Measurements from ENCODE around the gene TAS2R19.
"Not testable (repeated sequence)": the region's sequence is repeated elsewhere in the genome, so short reads cannot be mapped to it uniquely, and the experiment has no call there.

Gene TAS2R19

GRCh38 chr12:11022520-11022919, at the start of gene TAS2R19:
TAS2R19 (minus strand) TSS chr12:11022620; CDS start chr12:11022571, 49 bp downstream.
- Mint-ChIP-seq H3K4me1 (ENCODE audit: low read depth) (peaks cover 10% of the 10 kb centered on the region), H3K27me3 (no peaks in the 10 kb centered on the region), H3K4me3 (no peak within 1 kb of the TSS), H3K27ac (no peak within 1 kb of the TSS), H3K36me3 (peaks cover 32% of the 10 kb centered on the region), H3K9me3 (ENCODE audit: low read depth) (peaks cover 6% of the 10 kb centered on the region)

GRCh38 chr12:11071414-11071813, 49.0 kb upstream of the TAS2R19 start:
- Mint-ChIP-seq H3K36me3 (peaks cover 36% of the 10 kb centered on the region), H3K9me3 (ENCODE audit: low read depth) (peaks cover 4% of the 10 kb centered on the region), H3K4me1 (ENCODE audit: low read depth) (peaks cover 17% of the 10 kb centered on the region), H3K4me3 (no peak overlapping the region), H3K27me3 (no peaks in the 10 kb centered on the region), H3K27ac (no peak overlapping the region)

- Mint-ChIP-seq H3K4me3 (no peak overlapping the region), H3K4me1 (ENCODE audit: low read depth) (peaks cover 17% of the 10 kb centered on the region), H3K27me3 (no peaks in the 10 kb centered on the region), H3K9me3 (ENCODE audit: low read depth) (peaks cover 4% of the 10 kb centered on the region), H3K27ac (no peak overlapping the region), H3K36me3 (peaks cover 37% of the 10 kb centered on the region)
These were observed 48.6 kb upstream of the TAS2R19 start for GRCh38 chr12:11070999-11071398.

- peaks cover 12% of the 10 kb centered on the region for H3K4me1 Mint-ChIP-seq (ENCODE audit: low read depth)
- peaks cover 41% of the 10 kb centered on the region for H3K36me3 Mint-ChIP-seq
- H3K27me3 Mint-ChIP-seq = no peaks in the 10 kb centered on the region
- no peak overlapping the region for H3K27ac Mint-ChIP-seq
- peaks cover 4% of the 10 kb centered on the region for H3K9me3 Mint-ChIP-seq (ENCODE audit: low read depth)
- H3K4me3 Mint-ChIP-seq = no peak overlapping the region
These were observed 47.5 kb upstream of the TAS2R19 start for GRCh38 chr12:11069854-11070365.

GRCh38 chr12:11067514-11067913, 45.1 kb upstream of the TAS2R19 start:
- Mint-ChIP-seq H3K36me3 (peaks cover 32% of the 10 kb centered on the region), H3K4me1 (ENCODE audit: low read depth) (peaks cover 10% of the 10 kb centered on the region), H3K27ac (no peak overlapping the region), H3K9me3 (ENCODE audit: low read depth) (peaks cover 4% of the 10 kb centered on the region), H3K4me3 (no peak overlapping the region), H3K27me3 (no peaks in the 10 kb centered on the region)

GRCh38 chr12:11062194-11062593, 39.8 kb upstream of the TAS2R19 start, which contains the start of gene TAS2R46:
TAS2R46 (minus strand) TSS chr12:11062294; CDS start chr12:11062294, 0 bp downstream.
- H3K27ac Mint-ChIP-seq; H3K27me3 Mint-ChIP-seq; H3K9me3 Mint-ChIP-seq (ENCODE audit: low read depth); H3K4me3 Mint-ChIP-seq: not testable (repeated sequence)
- H3K4me1 Mint-ChIP-seq (ENCODE audit: low read depth) = peaks cover 28% of the 10 kb centered on the region
- peaks cover 19% of the 10 kb centered on the region for H3K36me3 Mint-ChIP-seq

GRCh38 chr12:11059784-11060183, 37.4 kb upstream of the TAS2R19 start:
- peaks cover 16% of the 10 kb centered on the region for H3K36me3 Mint-ChIP-seq
- H3K27ac Mint-ChIP-seq = no peak overlapping the region
- no peak overlapping the region for H3K4me3 Mint-ChIP-seq
- H3K27me3 Mint-ChIP-seq = no peaks in the 10 kb centered on the region
- no peaks in the 10 kb centered on the region for H3K9me3 Mint-ChIP-seq (ENCODE audit: low read depth)
- peaks cover 28% of the 10 kb centered on the region for H3K4me1 Mint-ChIP-seq (ENCODE audit: low read depth)

GRCh38 chr12:11059041-11059440, 36.6 kb upstream of the TAS2R19 start:
- H3K27ac Mint-ChIP-seq = no peak overlapping the region
- no peaks in the 10 kb centered on the region for H3K9me3 Mint-ChIP-seq (ENCODE audit: low read depth)
- H3K27me3 Mint-ChIP-seq = no peaks in the 10 kb centered on the region
- H3K36me3 Mint-ChIP-seq = peaks cover 13% of the 10 kb centered on the region
- peaks cover 26% of the 10 kb centered on the region for H3K4me1 Mint-ChIP-seq (ENCODE audit: low read depth)
- H3K4me3 Mint-ChIP-seq = no peak overlapping the region

- Mint-ChIP-seq H3K36me3 (peaks cover 27% of the 10 kb centered on the region), H3K4me3 (no peak overlapping the region), H3K27ac (no peak overlapping the region), H3K27me3 (no peaks in the 10 kb centered on the region), H3K4me1 (ENCODE audit: low read depth) (peaks cover 6% of the 10 kb centered on the region), H3K9me3 (ENCODE audit: low read depth) (peaks cover 11% of the 10 kb centered on the region)
These were observed 32.9 kb upstream of the TAS2R19 start for GRCh38 chr12:11055306-11055705.

- not testable (repeated sequence) for H3K4me1 Mint-ChIP-seq (ENCODE audit: low read depth); H3K4me3 Mint-ChIP-seq; H3K27me3 Mint-ChIP-seq; H3K27ac Mint-ChIP-seq
- peaks cover 41% of the 10 kb centered on the region for H3K36me3 Mint-ChIP-seq
- H3K9me3 Mint-ChIP-seq (ENCODE audit: low read depth) = peaks cover 16% of the 10 kb centered on the region
These were observed 27.5 kb upstream of the TAS2R19 start for GRCh38 chr12:11049806-11050531.

- H3K4me3 Mint-ChIP-seq; H3K27ac Mint-ChIP-seq; H3K27me3 Mint-ChIP-seq; H3K9me3 Mint-ChIP-seq (ENCODE audit: low read depth): not testable (repeated sequence)
- Mint-ChIP-seq H3K4me1 (ENCODE audit: low read depth) (peaks cover 20% of the 10 kb centered on the region), H3K36me3 (peaks cover 54% of the 10 kb centered on the region)
These were observed 18.9 kb upstream of the TAS2R19 start for GRCh38 chr12:11041366-11041765.

- peaks cover 20% of the 10 kb centered on the region for H3K4me1 Mint-ChIP-seq (ENCODE audit: low read depth)
- no peak overlapping the region for H3K27ac Mint-ChIP-seq
- H3K36me3 Mint-ChIP-seq = peaks cover 52% of the 10 kb centered on the region
- no peak overlapping the region for H3K4me3 Mint-ChIP-seq
- peaks cover 4% of the 10 kb centered on the region for H3K9me3 Mint-ChIP-seq (ENCODE audit: low read depth)
- H3K27me3 Mint-ChIP-seq = no peaks in the 10 kb centered on the region
These were observed 17.7 kb upstream of the TAS2R19 start for GRCh38 chr12:11040162-11040561.

GRCh38 chr12:11039171-11039570, 16.8 kb upstream of the TAS2R19 start:
- Mint-ChIP-seq H3K4me3 (no peak overlapping the region), H3K9me3 (ENCODE audit: low read depth) (peaks cover 4% of the 10 kb centered on the region), H3K36me3 (peaks cover 45% of the 10 kb centered on the region), H3K27ac (no peak overlapping the region), H3K27me3 (no peaks in the 10 kb centered on the region), H3K4me1 (ENCODE audit: low read depth) (peaks cover 16% of the 10 kb centered on the region)

- H3K9me3 Mint-ChIP-seq (ENCODE audit: low read depth); H3K4me3 Mint-ChIP-seq; H3K27ac Mint-ChIP-seq; H3K27me3 Mint-ChIP-seq; H3K4me1 Mint-ChIP-seq (ENCODE audit: low read depth): not testable (repeated sequence)
- peaks cover 28% of the 10 kb centered on the region for H3K36me3 Mint-ChIP-seq
These were observed 11.5 kb upstream of the TAS2R19 start for GRCh38 chr12:11033959-11034358.

GRCh38 chr12:11031307-11031706, 8.9 kb upstream of the TAS2R19 start, which contains the start of gene TAS2R31:
TAS2R31 (minus strand) TSS chr12:11031407; CDS start chr12:11031335, 72 bp downstream.
- H3K27ac Mint-ChIP-seq = no peak within 1 kb of the TSS
- H3K4me3 Mint-ChIP-seq = no peak within 1 kb of the TSS
- H3K36me3 Mint-ChIP-seq = peaks cover 34% of the 10 kb centered on the region
- peaks cover 1% of the 10 kb centered on the region for H3K4me1 Mint-ChIP-seq (ENCODE audit: low read depth)
- H3K9me3 Mint-ChIP-seq (ENCODE audit: low read depth) = no peaks in the 10 kb centered on the region
- no peaks in the 10 kb centered on the region for H3K27me3 Mint-ChIP-seq

- Mint-ChIP-seq H3K4me3 (no peak overlapping the region), H3K36me3 (peaks cover 39% of the 10 kb centered on the region), H3K4me1 (ENCODE audit: low read depth) (peaks cover 10% of the 10 kb centered on the region), H3K27ac (no peak overlapping the region), H3K9me3 (ENCODE audit: low read depth) (peaks cover 6% of the 10 kb centered on the region), H3K27me3 (no peaks in the 10 kb centered on the region)
These were observed 3.7 kb upstream of the TAS2R19 start for GRCh38 chr12:11026118-11026517.

Measured in activated naive CD8-positive, alpha-beta T cell (primary cell).